Loucy (cell line): ENCODE data around the gene LRRIQ1.

Source experiments
- H2AFZ ChIP-seq: fragments of 200-600 bp; sonication (generic); 2 replicates; pipeline ENCODE4 v1.6.0; 2016; ENCODE audit warnings: antibody characterized with exemption, mild to moderate bottlenecking, low read length, moderate library complexity
- H3F3A ChIP-seq: fragments of 200-600 bp; 2 replicates; pipeline ENCODE4 v1.6.0; 2016; ENCODE audit warnings: antibody characterized with exemption, low read depth, mild to moderate bottlenecking
- H3K27me3 ChIP-seq: fragments of 200-600 bp; sonication (generic); 2 replicates; pipeline ENCODE4 v1.6.1; 2014; ENCODE audit warnings: low read length, mild to moderate bottlenecking; ENCODE audit not compliant: insufficient read depth, poor library complexity, severe bottlenecking
- H3K36me3 ChIP-seq: fragments of 200-600 bp; sonication (generic); 2 replicates; pipeline ENCODE4 v1.6.1; 2016; ENCODE audit warnings: low read length; ENCODE audit not compliant: insufficient read depth
- H3K4me1 ChIP-seq: fragments of 200-600 bp; sonication (generic); 2 replicates; pipeline ENCODE4 v1.5.1; 2014; ENCODE audit warnings: low read length, mild to moderate bottlenecking; ENCODE audit not compliant: insufficient read depth, poor library complexity, severe bottlenecking
- H3K4me2 ChIP-seq: fragments of 200-600 bp; sonication (generic); 2 replicates; pipeline ENCODE4 v1.6.0; 2014; ENCODE audit warnings: antibody characterized with exemption, low read length, low read depth, mild to moderate bottlenecking; ENCODE audit not compliant: poor library complexity, severe bottlenecking
- H3K4me3 ChIP-seq: fragments of 200-600 bp; sonication (generic); 2 replicates; pipeline ENCODE4 v1.5.1; 2014; ENCODE audit warnings: low read length, mild to moderate bottlenecking, mixed read lengths; ENCODE audit not compliant: poor library complexity, severe bottlenecking
- H3K79me2 ChIP-seq: fragments of 200-600 bp; sonication (generic); 2 replicates; pipeline ENCODE4 v1.6.1; 2014; ENCODE audit warnings: low read length; ENCODE audit not compliant: insufficient read depth
- H3K9ac ChIP-seq: fragments of 200-600 bp; sonication (generic); 2 replicates; pipeline ENCODE4 v1.6.0; 2014; ENCODE audit warnings: mild to moderate bottlenecking, low read depth, low read length, moderate library complexity; ENCODE audit not compliant: poor library complexity, severe bottlenecking
- H3K9me2 ChIP-seq: fragments of 200-600 bp; sonication (generic); replicated peaks from 2 replicates; pipeline ENCODE4 v1.6.1; 2016; ENCODE audit warnings: low read depth, low read length, mixed read lengths
- H3K9me3 ChIP-seq: fragments of 200-600 bp; sonication (generic); 2 replicates; pipeline ENCODE4 v1.6.1; 2014; ENCODE audit warnings: mild to moderate bottlenecking, antibody characterized with exemption, low read length, low read depth; ENCODE audit not compliant: insufficient read depth
- H4K20me1 ChIP-seq: fragments of 200-600 bp; sonication (generic); 2 replicates; pipeline ENCODE4 v1.6.0; 2014; ENCODE audit warnings: antibody characterized with exemption, low read length, mild to moderate bottlenecking; ENCODE audit not compliant: insufficient read depth, poor library complexity, severe bottlenecking
- EZH2phosphoT487 ChIP-seq: fragments of 200-600 bp; IDR thresholded peaks from 2 replicates; pipeline ENCODE4 v1.6.1; 2018; ENCODE audit warnings: antibody characterized with exemption, mild to moderate bottlenecking, moderate library complexity, borderline replicate concordance
- TF ChIP-seq, protein P1 (sequence below): fragments of 200-600 bp; sonication (generic); conservative IDR thresholded peaks from 2 replicates; pipeline ENCODE4 v1.5.1; 2014; ENCODE audit warnings: mild to moderate bottlenecking, antibody characterized with exemption, low read length

LRRIQ1 gene

DNA sequence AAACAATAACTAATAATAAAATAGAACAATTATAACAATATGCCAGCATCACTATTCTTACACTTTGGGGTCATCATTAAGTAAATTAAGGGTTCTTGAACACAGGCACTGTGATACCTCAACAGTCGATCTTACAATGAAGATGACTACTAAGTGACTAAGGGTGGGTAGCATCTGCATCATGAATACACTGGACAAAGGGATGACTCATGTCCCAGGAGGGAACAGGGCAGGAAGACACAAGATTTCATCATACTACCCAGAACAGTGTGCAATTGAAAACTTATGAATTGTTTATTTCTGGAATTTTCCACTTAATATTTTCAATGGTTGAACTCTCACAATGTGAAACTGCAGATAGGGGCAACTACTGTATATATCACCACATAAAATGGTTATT is 19.7 kb upstream of the LRRIQ1 start:
- no peaks in the 10 kb centered on the region for H3K9me3 ChIP-seq
- no peak overlapping the region for H3K9ac ChIP-seq
- H3K4me2 ChIP-seq: no peak overlapping the region
- H3K4me1 ChIP-seq: no peaks in the 10 kb centered on the region
- no peaks in the 10 kb centered on the region for H3K79me2 ChIP-seq
- no peaks in the 10 kb centered on the region for H3K36me3 ChIP-seq
- H4K20me1 ChIP-seq: no peaks in the 10 kb centered on the region
- no peaks in the 10 kb centered on the region for H3F3A ChIP-seq
- H3K4me3 ChIP-seq: no peak overlapping the region
- no peak for TF ChIP-seq EZH2phosphoT487
- TF ChIP-seq, protein P1, sequence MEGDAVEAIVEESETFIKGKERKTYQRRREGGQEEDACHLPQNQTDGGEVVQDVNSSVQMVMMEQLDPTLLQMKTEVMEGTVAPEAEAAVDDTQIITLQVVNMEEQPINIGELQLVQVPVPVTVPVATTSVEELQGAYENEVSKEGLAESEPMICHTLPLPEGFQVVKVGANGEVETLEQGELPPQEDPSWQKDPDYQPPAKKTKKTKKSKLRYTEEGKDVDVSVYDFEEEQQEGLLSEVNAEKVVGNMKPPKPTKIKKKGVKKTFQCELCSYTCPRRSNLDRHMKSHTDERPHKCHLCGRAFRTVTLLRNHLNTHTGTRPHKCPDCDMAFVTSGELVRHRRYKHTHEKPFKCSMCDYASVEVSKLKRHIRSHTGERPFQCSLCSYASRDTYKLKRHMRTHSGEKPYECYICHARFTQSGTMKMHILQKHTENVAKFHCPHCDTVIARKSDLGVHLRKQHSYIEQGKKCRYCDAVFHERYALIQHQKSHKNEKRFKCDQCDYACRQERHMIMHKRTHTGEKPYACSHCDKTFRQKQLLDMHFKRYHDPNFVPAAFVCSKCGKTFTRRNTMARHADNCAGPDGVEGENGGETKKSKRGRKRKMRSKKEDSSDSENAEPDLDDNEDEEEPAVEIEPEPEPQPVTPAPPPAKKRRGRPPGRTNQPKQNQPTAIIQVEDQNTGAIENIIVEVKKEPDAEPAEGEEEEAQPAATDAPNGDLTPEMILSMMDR: no peak
- H2AFZ ChIP-seq: no peak overlapping the region
- H3K27me3 ChIP-seq: no peaks in the 10 kb centered on the region
- H3K9me2 ChIP-seq: no peaks in the 10 kb centered on the region

DNA sequence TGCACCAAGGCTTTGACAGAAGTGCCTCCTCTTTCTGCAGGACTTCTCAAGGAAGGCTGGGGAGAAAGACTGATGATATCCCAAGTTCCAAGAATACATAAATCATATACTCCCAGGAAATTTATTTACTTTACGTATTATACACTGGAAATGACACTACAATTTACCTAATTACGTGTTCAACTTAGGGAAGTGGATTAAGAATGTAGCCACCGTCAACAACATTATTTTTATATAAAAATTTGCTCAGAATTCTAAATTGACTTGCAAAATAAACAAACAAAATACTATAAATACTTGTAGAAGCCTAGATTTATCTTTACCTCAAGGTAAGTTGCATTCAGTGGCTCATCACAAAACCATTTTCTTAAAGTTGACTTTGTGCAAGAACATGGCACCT is 19.0 kb upstream of the LRRIQ1 start:
- Histone ChIP-seq H3K9me2 (no peaks in the 10 kb centered on the region), H2AFZ (no peak overlapping the region), H3K4me2 (no peak overlapping the region), H3K9ac (no peak overlapping the region), H3K9me3 (no peaks in the 10 kb centered on the region), H3K4me3 (no peak overlapping the region), H3K36me3 (no peaks in the 10 kb centered on the region), H3K27me3 (no peaks in the 10 kb centered on the region), H3K79me2 (no peaks in the 10 kb centered on the region), H3K4me1 (no peaks in the 10 kb centered on the region), H4K20me1 (no peaks in the 10 kb centered on the region), H3F3A (no peaks in the 10 kb centered on the region)
- TF ChIP-seq, protein P1: no peak

DNA sequence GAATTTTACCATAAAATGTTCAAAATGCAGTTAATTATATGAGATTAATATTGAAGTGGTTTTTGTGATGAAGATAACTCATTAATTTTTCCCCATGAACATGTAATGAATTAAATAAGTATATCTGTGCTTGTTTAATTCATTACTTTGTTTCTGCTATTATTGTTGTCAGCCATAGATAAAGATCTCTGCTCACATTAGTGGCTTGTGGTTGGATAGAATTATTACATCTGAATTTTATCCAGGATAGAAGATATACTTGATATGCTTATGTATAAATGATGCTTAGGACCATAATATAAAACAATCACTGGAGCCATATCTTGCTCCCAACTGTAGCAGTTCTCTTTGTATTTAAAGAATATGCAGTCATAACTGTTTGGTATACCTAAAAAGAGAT is 18.5 kb upstream of the LRRIQ1 start:
- no peaks in the 10 kb centered on the region for H3K9me3 ChIP-seq
- H3K9ac ChIP-seq: no peak overlapping the region
- no peaks in the 10 kb centered on the region for H3K4me1 ChIP-seq
- H3K36me3 ChIP-seq: no peaks in the 10 kb centered on the region
- H3K27me3 ChIP-seq: no peaks in the 10 kb centered on the region
- no peaks in the 10 kb centered on the region for H3K9me2 ChIP-seq
- H3K4me3 ChIP-seq: no peak overlapping the region
- H4K20me1 ChIP-seq: no peaks in the 10 kb centered on the region
- no peak overlapping the region for H3K4me2 ChIP-seq
- H3K79me2 ChIP-seq: no peaks in the 10 kb centered on the region
- no peak overlapping the region for H2AFZ ChIP-seq
- TF ChIP-seq, protein P1: no peak
- TF ChIP-seq EZH2phosphoT487: no peak
- H3F3A ChIP-seq: no peaks in the 10 kb centered on the region
